Fibroblast of lung (primary cell): ENCODE data around the gene TSC1. TPM values are rescaled to one million over a fixed set of nuclear protein-coding genes. Genes with fewer than 3 reads are reported as not detected.

Experiments used
- DNase-seq, 2 donors: peaks; one replicate each; pipeline versions ENCODE4 v3.0.0 to v3.0.0-alpha.2; 2010; ENCODE audit warnings: low read depth in 2 of 2
- H2AFZ ChIP-seq: 2 replicates; pipeline ENCODE4 v1.5.1; 2012; ENCODE audit warnings: low read length, control low read depth, inconsistent platforms
- H3K27ac ChIP-seq: 2 replicates; pipeline ENCODE4 v1.5.1; 2011; ENCODE audit warnings: low read length, control low read depth; ENCODE audit not compliant: insufficient read depth
- H3K27me3 ChIP-seq: 2 replicates; pipeline ENCODE4 v1.5.1; 2011; ENCODE audit warnings: mild to moderate bottlenecking, low read length; ENCODE audit not compliant: control insufficient read depth, insufficient read depth
- H3K36me3 ChIP-seq: 2 replicates; pipeline ENCODE4 v1.5.1; 2011; ENCODE audit warnings: low read length; ENCODE audit not compliant: control insufficient read depth, insufficient read depth
- H3K4me1 ChIP-seq: 2 replicates; pipeline ENCODE4 v1.5.1; 2011; ENCODE audit warnings: low read length; ENCODE audit not compliant: control insufficient read depth, insufficient read depth; ENCODE audit errors: extremely low read depth
- H3K4me2 ChIP-seq: 2 replicates; pipeline ENCODE4 v1.5.1; 2011; ENCODE audit warnings: low read length, control low read depth; ENCODE audit not compliant: insufficient read depth; ENCODE audit errors: extremely low read depth
- H3K4me3 ChIP-seq, 4 experiments: fragments of 200-600 bp in 1 of 4; sonication (generic) in 1 of 4; replicated peaks in 1 of 4; 2 replicates each; pipeline ENCODE4 v1.5.1; 2011 to 2016; ENCODE audit warnings: low read length in 4 of 4, low read depth in 3 of 4, mild to moderate bottlenecking in 3 of 4, control low read depth in 2 of 4, inconsistent platforms in 1 of 4, mixed read lengths in 1 of 4; ENCODE audit not compliant: insufficient read depth in 1 of 4; ENCODE audit errors: control extremely low read depth in 1 of 4
- H3K79me2 ChIP-seq: 2 replicates; pipeline ENCODE4 v1.5.1; 2012; ENCODE audit warnings: mild to moderate bottlenecking, low read length, inconsistent platforms; ENCODE audit not compliant: control insufficient read depth, insufficient read depth
- H3K9ac ChIP-seq: 2 replicates; pipeline ENCODE4 v1.5.1; 2011; ENCODE audit warnings: mild to moderate bottlenecking, low read length, control low read depth; ENCODE audit not compliant: insufficient read depth
- H3K9me3 ChIP-seq: 2 replicates; pipeline ENCODE4 v1.5.1; 2012; ENCODE audit warnings: low read depth, low read length; ENCODE audit not compliant: control insufficient read depth, insufficient read depth
- H4K20me1 ChIP-seq: 2 replicates; pipeline ENCODE4 v1.5.1; 2011; ENCODE audit warnings: low read length; ENCODE audit not compliant: control insufficient read depth, insufficient read depth; ENCODE audit errors: extremely low read depth
- CTCF ChIP-seq, 2 donors: IDR thresholded peaks in 1 of 2; conservative IDR thresholded peaks in 1 of 2; 1 replicate in 1 of 2; 2 replicates in 1 of 2; pipeline ENCODE4 v1.5.1; 2011 to 2012; ENCODE audit warnings: low read length in 2 of 2, control low read depth in 1 of 2, inconsistent platforms in 1 of 2, low read depth in 1 of 2, mild to moderate bottlenecking in 1 of 2
- EZH2 ChIP-seq: IDR thresholded peaks from 2 replicates; pipeline ENCODE4 v1.5.1; 2012; ENCODE audit warnings: low read length, control low read depth, mild to moderate bottlenecking; ENCODE audit errors: missing control alignments
- polyA plus RNA-seq, 2 donors: library from polyadenylated mRNA; depleted of rRNA in 1 of 2; stranded (reverse) in 1 of 2; unstranded in 1 of 2; fragments of >200 nt; gene quantifications; 2 replicates each; pipeline ENCODE4 v1.2.1, GENCODE V29; 2011 to 2012; ENCODE audit warnings: missing spikeins in 1 of 2
- total RNA-seq: library from RNA; depleted of rRNA; stranded (reverse); fragments of >200 nt; gene quantifications from 2 replicates; pipeline ENCODE4 v1.2.1, GENCODE V29; 2014

TSC1 gene
- total and polyA plus RNA-seq, 2 donors (not counting 1 experiment from before 2014, with no cell fraction given): 41.5 to 48.0 TPM

GRCh38 chr9:132931178-132931735 is 13.2 kb downstream of the TSC1 start:
- Histone ChIP-seq H3K79me2 (peaks cover 11% of the 10 kb centered on the region), H3K36me3 (peaks cover 6% of the 10 kb centered on the region), H3K4me1 (no peaks in the 10 kb centered on the region), H3K4me2 (peak overlapping the region; percentile 55), H3K9ac (no peak overlapping the region), H3K27me3 (no peaks in the 10 kb centered on the region), H3K4me3 (no peak overlapping the region), H3K27ac (no peak overlapping the region), H4K20me1 (no peaks in the 10 kb centered on the region), H2AFZ (no peak overlapping the region), H3K9me3 (no peaks in the 10 kb centered on the region)
- no peak for TF ChIP-seq CTCF (conservative IDR thresholded peaks at IDR 0.05 in 1 of 2, IDR thresholded peaks at IDR 0.05 in 1 of 2; ENCODE audit: low read depth in 1 of 2, low read length in 2 of 2)
- no peak for TF ChIP-seq EZH2
- DNase-seq: peak; percentile 14 to 42

DNA sequence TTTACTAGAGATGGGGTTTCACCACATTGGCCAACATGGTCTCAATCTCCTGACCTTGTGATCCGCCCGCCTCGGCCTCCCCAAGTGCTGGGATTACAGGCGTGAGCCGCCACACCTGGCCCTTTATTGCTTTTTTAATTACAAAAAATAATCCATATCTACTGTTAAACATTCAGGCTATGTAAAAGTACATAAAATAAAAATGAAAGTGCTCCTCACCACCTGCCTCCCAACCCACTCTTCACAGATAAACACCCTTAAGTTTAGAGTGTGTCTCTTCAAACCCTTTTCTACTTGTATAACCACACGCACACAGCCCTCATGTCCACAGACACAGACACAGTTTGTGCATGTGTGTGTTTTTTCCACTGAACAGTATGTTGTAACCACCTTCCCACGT is 16.7 kb downstream of the TSC1 start:
- no peak overlapping the region for H3K9ac ChIP-seq
- H3K4me1 ChIP-seq: no peaks in the 10 kb centered on the region
- TF ChIP-seq EZH2: no peak
- TF ChIP-seq CTCF (conservative IDR thresholded peaks at IDR 0.05 in 1 of 2, IDR thresholded peaks at IDR 0.05 in 1 of 2; ENCODE audit: low read depth in 1 of 2, low read length in 2 of 2): no peak
- no peak for DNase-seq
- no peak overlapping the region for H3K27ac ChIP-seq
- H4K20me1 ChIP-seq: no peaks in the 10 kb centered on the region
- no peak overlapping the region for H2AFZ ChIP-seq
- no peaks in the 10 kb centered on the region for H3K79me2 ChIP-seq
- H3K9me3 ChIP-seq: no peaks in the 10 kb centered on the region
- H3K4me3 ChIP-seq: no peak overlapping the region
- H3K4me2 ChIP-seq: no peak overlapping the region
- peaks cover 8% of the 10 kb centered on the region for H3K36me3 ChIP-seq
- H3K27me3 ChIP-seq: no peaks in the 10 kb centered on the region

DNA sequence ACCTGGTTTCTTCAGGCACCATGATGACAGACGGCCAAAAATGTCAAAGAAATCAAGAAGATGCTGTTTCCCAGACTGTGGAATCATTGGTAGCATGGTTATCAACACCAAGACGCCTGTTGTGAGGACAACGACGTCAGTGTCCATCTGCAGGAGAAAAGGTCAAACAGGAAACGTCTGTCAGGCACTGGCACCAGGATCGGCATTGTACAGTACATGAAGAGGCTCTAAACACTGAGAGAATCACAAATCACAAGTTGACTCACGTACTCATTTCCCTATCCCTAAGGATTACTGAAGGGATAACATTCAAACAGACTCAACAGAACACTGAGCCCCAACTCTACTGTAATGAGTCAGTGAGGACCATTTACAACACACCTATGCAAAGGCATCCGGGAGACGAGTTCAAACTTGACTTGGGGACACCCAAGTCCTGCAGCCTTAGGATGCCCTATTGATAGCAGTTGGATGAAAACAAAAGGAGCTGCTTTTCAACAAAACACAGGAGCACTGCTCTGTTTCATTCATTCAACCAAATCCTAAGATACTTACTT is 21.0 kb downstream of the TSC1 start:
- TF ChIP-seq CTCF (conservative IDR thresholded peaks at IDR 0.05 in 1 of 2, IDR thresholded peaks at IDR 0.05 in 1 of 2; ENCODE audit: low read depth in 1 of 2, low read length in 2 of 2) (no peak), EZH2 (no peak)
- Histone ChIP-seq H2AFZ (no peak overlapping the region), H3K4me1 (no peaks in the 10 kb centered on the region), H3K27ac (no peak overlapping the region), H3K9me3 (no peaks in the 10 kb centered on the region), H3K36me3 (peaks cover 14% of the 10 kb centered on the region), H3K79me2 (no peaks in the 10 kb centered on the region), H3K4me3 (no peak overlapping the region), H4K20me1 (no peaks in the 10 kb centered on the region), H3K4me2 (no peak overlapping the region), H3K27me3 (no peaks in the 10 kb centered on the region), H3K9ac (no peak overlapping the region)
- no peak for DNase-seq
